Astrocyte (in vitro differentiated cells and primary cell): Measurements from ENCODE around the gene TEN1.

Experiments used
- CTCF ChIP-seq: IDR thresholded peaks from 2 replicates; pipeline ENCODE4 v1.5.1; 2011; ENCODE audit warnings: low read depth, mild to moderate bottlenecking, inconsistent platforms, low read length, moderate library complexity; ENCODE audit not compliant: insufficient read depth
- EZH2 ChIP-seq: IDR thresholded peaks from 2 replicates; pipeline ENCODE4 v1.6.1; 2012; ENCODE audit warnings: mild to moderate bottlenecking, low read length, inconsistent platforms; ENCODE audit not compliant: insufficient read depth

GRCh38 chr17:76025294-76025693 is 46.3 kb downstream of the TEN1 start:
- TF ChIP-seq CTCF (no peak), EZH2 (no peak)
